GM18873 (cell line): ENCODE data around the gene B3GALT6.

Source experiments
- ATAC-seq: cut with Tn5 transposase; IDR thresholded peaks from one replicate; pipeline ENCODE4 v1.9.1; 2021; ENCODE audit warnings: mild to moderate bottlenecking, moderate library complexity, moderate number of reproducible peaks; ENCODE audit not compliant: unreplicated experiment, low FRiP score

B3GALT6 gene

GRCh38 chr1:1200876-1201810 lies 30.9 kb upstream of the B3GALT6 start:
- no peak for ATAC-seq

DNA sequence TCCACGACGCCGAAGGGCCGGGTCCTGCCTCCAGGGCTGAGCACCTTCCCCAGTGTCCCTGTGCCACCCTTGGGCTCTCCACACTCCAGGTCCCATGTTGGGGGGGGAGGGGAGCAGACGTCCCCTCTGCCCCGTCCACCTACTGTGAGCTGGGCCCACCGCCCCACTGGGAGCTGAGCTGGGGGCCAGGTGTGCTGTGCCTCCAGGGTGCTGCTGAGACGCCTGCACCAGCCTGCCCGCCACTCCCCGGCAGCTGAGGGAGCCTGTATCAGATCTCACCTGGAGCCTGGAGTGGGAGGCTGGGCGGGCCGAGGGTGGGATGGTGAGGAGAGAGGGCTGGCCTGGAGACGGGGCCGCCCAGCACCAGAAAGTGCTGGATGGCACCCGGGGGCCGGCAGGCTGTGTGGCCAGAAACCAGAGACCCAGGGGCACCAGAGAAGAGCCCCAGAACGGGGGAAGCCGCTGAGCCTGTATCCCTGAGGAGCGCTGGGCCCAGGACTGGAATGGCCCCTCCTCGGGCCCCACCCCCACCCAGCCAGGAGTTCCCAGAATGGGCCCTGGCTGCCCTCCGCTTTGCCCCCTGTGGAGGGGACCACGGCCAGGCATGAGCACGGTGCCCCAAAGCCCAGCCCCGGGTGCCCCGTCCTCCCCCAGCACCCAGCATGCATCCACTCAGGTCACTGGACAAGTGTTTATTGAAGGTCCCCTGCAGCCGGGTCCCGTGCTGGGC lies 29.0 kb upstream of the B3GALT6 start:
- no peak for ATAC-seq

DNA sequence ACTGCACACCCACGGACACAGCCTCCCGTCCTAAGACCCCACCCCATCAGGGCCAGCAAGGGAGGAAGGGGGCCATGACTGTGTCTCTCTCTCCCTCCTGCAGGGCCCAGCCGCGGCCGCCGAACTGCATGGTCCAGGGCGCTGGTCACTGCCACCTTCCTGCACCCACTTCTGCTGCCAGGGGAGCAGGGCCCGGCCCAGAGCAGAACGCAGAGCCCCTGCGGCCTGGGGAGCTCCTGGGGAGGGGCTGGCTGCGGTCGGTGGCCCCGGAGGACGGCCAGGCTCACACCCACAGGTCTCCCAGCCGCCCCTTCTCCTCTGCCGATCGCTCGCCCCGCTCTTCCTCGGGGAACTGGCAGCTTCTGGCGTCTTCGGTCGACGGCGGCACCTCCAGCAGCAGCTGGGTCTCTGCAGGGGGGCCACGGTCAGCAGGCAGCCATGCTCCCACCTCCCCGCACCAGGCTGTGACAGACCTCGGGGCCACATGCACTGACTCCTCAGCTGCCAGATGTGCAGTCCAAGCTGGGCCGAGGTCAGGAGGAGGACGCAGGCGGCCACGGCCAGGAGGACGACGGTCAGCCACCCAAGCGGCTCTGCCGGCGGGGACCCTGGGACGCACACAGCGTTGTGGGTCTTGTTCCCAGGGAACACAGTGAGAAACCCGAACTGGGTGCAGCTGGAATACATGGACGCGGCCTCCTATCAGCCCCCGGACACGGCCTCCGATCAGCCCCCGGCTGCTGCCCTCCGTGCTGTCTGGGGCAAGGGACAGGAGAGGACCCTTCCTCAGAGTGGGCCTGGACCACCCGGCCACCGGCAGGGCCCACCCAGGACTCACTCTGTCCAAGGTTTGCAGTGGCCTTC lies 28.2 kb upstream of the B3GALT6 start:
- no peak for ATAC-seq

- no peak for ATAC-seq
Measured at GRCh38 chr1:1204425-1204920, 27.6 kb upstream of the B3GALT6 start.

DNA sequence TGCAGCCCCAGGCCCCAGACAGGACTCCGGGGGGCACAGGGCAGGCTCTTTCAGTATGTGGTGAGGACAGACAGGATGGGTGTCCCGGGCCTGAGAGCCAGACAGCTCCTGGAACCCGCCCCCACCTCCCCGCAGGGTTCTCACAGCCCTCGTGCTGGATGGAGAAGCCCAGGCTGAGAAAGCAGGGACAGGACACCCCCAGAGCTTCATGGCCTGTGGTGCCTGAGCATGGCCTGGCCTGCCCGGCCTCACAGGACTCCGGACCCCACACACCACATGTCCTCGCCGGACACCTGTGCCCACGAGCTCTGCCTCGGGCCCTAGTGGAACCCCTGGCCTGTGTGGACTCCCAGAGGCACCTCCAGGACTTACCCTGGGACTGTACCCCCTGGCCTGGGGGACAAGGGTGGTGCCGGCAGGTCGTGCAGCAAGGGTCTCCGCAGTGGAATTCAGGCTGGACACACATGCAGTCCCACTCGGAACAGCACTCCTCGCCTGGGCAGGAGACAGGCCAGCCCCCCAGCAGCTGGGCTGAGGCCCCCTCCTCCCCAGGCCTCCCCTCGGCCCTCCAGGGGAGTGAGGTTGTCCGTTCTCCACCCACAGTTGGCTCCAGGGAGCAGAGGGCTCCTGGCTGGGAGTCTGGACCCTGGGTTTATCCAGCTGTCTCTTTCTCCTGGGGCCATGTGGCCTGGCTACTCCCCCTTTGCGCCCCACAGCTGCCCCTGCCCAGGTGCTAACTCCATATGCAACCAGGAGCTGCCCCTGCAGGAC lies 26.9 kb upstream of the B3GALT6 start:
- ATAC-seq = no peak

DNA sequence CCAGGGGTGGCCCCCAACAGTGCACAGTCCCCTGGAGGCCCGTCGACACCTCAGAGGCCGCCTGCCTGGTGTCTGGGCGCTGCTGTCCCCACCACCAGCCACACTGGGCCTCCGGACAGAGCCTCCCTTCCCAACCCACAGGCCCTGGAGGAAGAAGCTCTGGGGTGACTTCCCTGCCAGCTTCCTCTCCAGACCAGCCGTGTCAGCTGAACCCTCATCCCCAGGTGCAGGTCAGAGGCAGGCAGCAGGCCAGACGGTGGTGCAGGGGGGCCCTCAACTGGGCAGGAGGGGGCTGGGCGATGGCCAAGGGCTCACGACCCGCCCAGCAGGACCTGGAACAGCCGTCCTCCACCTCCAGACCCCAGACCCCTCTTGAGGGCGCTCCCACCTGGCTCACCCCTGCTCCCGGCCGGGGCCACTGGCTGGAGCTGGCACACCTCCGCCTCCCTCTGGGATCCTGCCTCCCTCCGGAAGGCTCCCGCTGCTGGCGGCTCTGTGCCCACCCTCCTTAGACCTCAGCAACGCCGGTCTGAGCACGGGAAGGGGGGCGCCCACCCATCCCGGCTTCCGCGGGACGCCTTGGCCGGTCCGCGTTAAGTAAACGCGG lies 26.2 kb upstream of the B3GALT6 start:
- no peak for ATAC-seq

GRCh38 chr1:1206376-1206965 lies 25.6 kb upstream of the B3GALT6 start, which contains the start of gene TNFRSF18:
Gene TNFRSF18, minus strand, starts transcription at chr1:1206592. Its CDS starts 21 bp downstream, at chr1:1206571.
- no peak for ATAC-seq

GRCh38 chr1:1206966-1207531 lies 25.0 kb upstream of the B3GALT6 start:
- no peak for ATAC-seq

GRCh38 chr1:1207571-1207892 lies 24.5 kb upstream of the B3GALT6 start:
- no peak for ATAC-seq

GRCh38 chr1:1208713-1209433 lies 23.2 kb upstream of the B3GALT6 start:
- no peak for ATAC-seq

DNA sequence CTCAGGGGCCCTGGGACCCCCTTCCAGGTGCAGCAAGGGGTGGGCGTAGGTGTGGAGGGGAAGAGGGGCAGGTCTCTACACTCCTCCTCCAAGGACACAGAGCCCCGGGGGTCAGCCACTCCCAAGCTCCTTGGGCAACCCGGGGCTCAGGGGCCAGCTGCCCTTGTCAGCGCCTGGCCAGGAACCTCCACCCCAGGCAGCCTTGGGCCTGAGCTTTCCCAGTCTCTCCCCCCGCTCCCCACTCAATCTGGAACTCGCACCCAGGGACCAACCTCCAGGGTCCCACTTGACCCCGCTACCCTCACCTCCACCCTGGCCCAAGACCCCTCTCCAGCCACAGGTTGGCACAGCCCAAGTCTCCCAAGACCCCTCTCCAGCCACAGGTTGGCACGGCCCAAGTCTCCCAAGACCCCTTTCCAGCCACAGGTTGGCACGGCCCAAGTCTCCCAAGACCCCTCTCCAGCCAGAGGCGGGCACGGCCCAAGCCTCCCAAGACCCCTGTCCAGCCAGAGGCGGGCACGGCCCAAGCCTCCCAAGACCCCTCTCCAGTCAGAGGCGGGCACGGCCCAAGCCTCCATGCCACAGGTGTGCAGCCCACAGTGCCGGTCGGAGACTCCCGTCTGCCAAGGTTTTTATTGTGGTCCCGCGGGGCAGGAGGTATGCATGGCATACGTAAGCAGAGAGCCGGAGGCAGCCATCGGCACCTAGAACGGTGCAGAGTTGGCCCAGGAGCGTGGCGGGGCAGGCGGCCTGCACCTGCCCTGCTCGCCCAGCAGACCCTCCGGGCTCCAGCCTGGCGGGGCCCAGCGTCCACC lies 21.1 kb upstream of the B3GALT6 start:
- no peak for ATAC-seq

DNA sequence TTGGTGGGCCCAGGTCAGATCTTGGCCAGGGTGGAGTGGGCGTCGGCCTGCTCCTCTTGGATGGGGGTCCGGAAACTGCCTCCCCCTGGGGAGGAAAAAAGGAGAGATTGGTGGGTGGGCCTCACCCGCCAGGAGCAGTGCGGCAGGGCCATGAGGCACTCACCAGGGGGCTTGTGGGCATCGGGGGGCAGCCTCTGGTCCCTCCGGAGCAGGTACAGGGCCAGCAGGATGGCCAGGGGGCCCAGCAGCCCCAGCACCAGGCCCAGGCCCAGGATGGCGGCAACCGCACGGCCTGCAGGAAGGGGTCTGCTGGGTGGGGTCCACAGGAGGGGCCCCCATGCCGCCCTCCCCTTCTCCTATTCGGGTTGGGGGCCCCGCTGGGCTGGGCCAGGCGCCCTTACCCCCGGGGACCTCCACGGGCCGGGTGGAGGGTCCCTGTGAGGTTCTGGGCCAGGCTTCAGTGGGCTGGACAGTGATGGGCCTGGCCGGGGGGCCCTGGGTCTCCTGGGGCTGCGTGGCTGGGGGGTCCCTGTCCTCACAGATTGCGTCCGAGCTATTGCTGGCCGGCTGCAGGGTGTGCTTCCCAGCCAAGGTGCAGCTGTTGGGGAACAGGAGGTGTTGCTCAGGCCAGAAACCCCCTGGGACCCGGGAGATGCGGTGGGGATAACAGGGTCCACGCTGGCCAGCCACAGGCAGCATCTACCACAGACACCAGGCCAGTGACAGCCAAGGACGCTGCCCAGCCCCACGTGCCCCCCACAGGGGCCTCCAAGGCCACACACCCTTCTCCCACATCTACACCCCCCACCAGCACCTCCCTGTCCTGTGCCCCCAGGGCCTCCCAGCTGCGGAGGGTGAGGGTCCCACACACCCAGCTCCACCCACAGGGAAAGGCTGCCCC lies 20.2 kb upstream of the B3GALT6 start:
- ATAC-seq = no peak

DNA sequence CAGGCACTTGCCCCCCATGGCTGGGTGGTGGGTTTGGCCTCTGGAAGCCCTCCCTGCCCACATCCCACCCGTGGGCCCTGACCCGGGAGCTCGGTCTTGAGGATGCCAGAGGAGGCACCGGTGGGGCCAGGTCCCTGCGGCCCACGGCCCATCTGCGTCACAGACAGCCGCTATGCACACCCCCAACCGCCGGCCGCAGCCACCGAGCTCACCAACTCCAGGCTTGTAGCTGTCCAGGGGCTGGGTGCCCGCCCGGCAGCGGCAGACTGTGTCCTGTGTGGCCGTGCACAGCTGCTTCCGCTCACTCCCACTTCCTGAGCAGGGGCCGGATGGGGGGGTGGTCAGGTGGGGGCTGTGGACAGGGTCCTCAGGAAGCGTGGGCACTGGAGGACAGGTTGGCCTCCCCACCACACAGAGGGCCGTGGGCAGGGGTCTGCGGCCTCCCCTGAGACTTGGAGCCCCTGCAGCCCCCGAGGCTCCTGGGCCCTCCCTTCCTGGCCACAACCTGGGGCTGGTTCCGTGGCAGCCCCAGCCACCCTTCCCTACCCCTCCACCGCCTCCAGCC lies 19.2 kb upstream of the B3GALT6 start:
- ATAC-seq = no peak

DNA sequence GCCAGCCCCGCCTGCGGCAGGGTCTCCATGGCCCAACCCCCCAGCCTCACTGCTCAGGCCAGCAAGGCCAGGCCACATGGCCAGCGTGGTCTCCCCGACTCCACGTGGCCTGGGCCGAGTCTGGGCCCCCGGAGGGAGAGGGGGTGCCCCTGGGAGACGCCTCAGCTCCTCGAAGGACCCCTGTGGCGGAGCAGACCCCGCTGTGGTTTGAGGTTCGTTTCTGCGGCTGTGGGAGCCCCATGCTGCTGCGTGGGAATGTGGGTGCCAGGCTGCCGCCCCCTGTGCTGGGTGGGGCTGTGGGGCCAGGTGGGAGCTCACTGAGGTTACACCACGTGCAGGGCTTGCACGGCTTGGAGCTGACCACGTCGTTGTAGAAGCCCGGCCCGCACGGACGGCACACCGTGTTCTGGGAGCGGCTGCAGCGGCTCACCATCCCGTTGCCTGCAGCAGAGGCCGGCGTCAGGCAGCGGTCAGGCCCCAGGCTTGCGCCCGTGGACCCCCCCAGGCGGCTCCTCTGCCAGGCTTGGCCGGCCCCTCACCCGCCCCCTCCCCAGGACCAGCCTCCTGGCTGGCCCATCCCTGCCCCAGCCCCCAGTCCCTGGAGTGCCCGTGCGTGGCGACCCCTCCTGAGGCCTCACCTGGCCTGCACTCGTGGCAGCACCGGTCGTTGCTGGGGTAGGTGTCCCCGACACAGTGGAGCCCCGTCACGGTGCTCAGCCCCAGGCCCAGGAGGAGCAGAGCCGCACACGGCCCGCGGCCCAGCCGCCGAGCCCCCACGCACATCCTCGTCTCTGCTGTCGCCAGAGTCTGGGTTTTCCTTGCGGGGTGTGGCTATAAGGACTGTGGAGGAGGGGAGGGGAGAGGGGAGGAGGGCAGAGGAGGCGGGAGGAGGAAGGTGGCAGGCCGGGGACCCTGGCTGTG lies 18.4 kb upstream of the B3GALT6 start, which contains the start of gene TNFRSF4:
Gene TNFRSF4 (minus strand): TSS at position 809 of the 921 bp plus-strand sequence. CDS start 26 bp downstream, at position 783.
- no peak for ATAC-seq
